NT2/D1 (cell line): ENCODE measurements around the gene PCNX4.

Source experiments
- YY1 ChIP-seq: IDR thresholded peaks from 2 replicates; pipeline ENCODE4 v1.6.1; 2011; ENCODE audit not compliant: insufficient read length, insufficient read depth
- ZNF274 ChIP-seq: IDR thresholded peaks from 2 replicates; pipeline ENCODE4 v1.6.1; 2011; ENCODE audit warnings: mild to moderate bottlenecking, low read depth, low read length

DNA sequence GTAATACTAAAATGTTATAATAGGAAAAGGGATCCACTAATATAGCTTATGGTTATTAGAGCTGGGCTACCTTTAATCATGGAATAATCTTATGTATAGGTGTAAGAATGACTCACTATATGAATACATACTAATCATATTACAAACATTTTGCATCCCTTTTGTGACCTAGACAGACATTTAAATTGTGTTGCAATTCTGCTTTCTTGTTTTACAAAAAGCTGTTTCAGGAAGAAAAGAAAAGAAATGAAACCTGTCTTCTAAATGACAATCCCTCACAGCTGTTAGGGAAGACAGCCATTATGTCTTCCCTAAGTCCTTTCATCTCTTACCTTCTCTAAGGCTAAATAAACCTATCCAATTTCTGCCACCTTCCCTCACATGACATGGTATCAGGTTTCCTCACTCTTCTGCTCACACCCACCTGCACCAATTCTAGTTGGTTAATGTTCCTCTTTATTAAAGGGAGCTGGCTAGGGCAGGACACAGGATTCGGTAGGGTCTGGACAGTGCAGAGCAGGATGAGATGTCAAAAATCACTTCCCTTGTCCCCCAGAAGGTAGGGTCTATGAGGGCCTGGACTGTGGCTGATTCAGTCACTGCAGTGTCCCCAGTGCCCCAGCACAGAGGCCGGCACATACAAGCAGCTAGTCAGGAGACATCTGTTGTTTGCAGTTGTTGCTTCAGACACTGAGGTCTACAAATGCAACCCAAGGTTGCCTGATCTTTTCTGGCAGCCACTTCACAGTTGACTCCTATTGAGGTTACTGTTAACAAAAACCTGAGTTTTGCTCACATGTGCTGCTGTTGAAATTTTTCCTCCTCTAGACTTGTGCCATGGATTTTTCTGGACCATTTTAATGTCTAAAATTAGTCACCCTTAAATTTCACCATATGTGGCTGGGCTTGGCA is 69.7 kb downstream of the PCNX4 start:
- no peak for TF ChIP-seq ZNF274
- TF ChIP-seq YY1 = no peak
